K562 (cell line): ENCODE data around the gene OR2T34. TPM values are rescaled to one million over a fixed set of nuclear protein-coding genes. Genes with fewer than 3 reads are reported as not detected.

Experiments used
- CUX1 ChIP-seq: fragments of 200-800 bp; sonication (Bioruptor generic); IDR thresholded peaks from 2 replicates; pipeline ENCODE4 v1.6.1; 2016; ENCODE audit warnings: missing genetic modification characterization, missing compliant biosample characterization
- TAF9B ChIP-seq: fragments of 450-650 bp; IDR thresholded peaks from 2 replicates; pipeline ENCODE4 v1.6.1; 2018; ENCODE audit warnings: mild to moderate bottlenecking; ENCODE audit not compliant: partially characterized antibody
- ZNF41 ChIP-seq: fragments of 250-450 bp; sonication (Bioruptor Pico); conservative IDR thresholded peaks from 2 replicates; pipeline ENCODE4 v1.4.0; 2020; ENCODE audit warnings: mild to moderate bottlenecking
- polyA plus RNA-seq, 8 experiments: library from polyadenylated mRNA; depleted of rRNA in 4 of 8; stranded (reverse) in 5 of 8; unstranded in 3 of 8; fragments of >200 nt; fragmentation: Nextera tagmentation in 2 of 8; fragmentation: Illumina TruSeq in 1 of 8; extraction: Ambion mirVana in 2 of 8; extraction: Trizol in 1 of 8; gene quantifications; 2 replicates each; pipeline versions ENCODE4 v1.2.1 to v1.2.3, GENCODE V29; 2011 to 2014; ENCODE audit warnings: inconsistent platforms in 1 of 8, missing spikeins in 1 of 8
- total RNA-seq, 7 experiments: library from RNA; depleted of rRNA in 6 of 7; stranded (reverse); fragments of >200 nt in 6 of 7; fragmentation: Illumina TruSeq in 2 of 7; extraction: Trizol in 2 of 7; gene quantifications; 2 replicates each; pipeline versions ENCODE4 v1.2.1 to v1.2.3, GENCODE V29; 2011 to 2021; ENCODE audit warnings: low replicate concordance in 1 of 7
- TF ChIP-seq, protein P1 (sequence below): fragments of 450-650 bp; IDR thresholded peaks from 2 replicates; pipeline ENCODE4 v1.6.1; 2016; ENCODE audit warnings: low read depth

OR2T34 gene
- total and polyA plus RNA-seq, 9 of the 15 experiments (the other 6 are each of a cell fraction or from before 2014, with no cell fraction given) = not detected

DNA sequence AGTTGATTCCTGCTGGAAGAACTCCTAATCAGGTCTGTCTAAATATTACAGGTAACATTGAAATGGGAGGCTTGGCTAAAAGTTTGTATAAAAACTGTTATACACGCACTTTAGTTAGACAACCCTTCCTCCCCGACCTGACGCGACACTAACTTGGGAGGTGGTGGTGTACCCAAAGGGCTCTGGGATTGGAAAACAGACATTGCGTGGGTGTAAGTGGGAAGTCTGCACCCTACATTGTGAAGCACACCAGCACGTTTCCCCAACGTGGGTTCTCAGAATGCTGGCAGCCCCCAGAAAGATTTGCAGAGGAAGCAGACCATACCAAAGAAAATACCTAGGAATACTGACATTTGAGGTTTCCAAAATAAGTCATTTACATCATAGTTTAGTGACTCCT is 43.6 kb upstream of the OR2T34 start (continued):
- TF ChIP-seq, protein P1, sequence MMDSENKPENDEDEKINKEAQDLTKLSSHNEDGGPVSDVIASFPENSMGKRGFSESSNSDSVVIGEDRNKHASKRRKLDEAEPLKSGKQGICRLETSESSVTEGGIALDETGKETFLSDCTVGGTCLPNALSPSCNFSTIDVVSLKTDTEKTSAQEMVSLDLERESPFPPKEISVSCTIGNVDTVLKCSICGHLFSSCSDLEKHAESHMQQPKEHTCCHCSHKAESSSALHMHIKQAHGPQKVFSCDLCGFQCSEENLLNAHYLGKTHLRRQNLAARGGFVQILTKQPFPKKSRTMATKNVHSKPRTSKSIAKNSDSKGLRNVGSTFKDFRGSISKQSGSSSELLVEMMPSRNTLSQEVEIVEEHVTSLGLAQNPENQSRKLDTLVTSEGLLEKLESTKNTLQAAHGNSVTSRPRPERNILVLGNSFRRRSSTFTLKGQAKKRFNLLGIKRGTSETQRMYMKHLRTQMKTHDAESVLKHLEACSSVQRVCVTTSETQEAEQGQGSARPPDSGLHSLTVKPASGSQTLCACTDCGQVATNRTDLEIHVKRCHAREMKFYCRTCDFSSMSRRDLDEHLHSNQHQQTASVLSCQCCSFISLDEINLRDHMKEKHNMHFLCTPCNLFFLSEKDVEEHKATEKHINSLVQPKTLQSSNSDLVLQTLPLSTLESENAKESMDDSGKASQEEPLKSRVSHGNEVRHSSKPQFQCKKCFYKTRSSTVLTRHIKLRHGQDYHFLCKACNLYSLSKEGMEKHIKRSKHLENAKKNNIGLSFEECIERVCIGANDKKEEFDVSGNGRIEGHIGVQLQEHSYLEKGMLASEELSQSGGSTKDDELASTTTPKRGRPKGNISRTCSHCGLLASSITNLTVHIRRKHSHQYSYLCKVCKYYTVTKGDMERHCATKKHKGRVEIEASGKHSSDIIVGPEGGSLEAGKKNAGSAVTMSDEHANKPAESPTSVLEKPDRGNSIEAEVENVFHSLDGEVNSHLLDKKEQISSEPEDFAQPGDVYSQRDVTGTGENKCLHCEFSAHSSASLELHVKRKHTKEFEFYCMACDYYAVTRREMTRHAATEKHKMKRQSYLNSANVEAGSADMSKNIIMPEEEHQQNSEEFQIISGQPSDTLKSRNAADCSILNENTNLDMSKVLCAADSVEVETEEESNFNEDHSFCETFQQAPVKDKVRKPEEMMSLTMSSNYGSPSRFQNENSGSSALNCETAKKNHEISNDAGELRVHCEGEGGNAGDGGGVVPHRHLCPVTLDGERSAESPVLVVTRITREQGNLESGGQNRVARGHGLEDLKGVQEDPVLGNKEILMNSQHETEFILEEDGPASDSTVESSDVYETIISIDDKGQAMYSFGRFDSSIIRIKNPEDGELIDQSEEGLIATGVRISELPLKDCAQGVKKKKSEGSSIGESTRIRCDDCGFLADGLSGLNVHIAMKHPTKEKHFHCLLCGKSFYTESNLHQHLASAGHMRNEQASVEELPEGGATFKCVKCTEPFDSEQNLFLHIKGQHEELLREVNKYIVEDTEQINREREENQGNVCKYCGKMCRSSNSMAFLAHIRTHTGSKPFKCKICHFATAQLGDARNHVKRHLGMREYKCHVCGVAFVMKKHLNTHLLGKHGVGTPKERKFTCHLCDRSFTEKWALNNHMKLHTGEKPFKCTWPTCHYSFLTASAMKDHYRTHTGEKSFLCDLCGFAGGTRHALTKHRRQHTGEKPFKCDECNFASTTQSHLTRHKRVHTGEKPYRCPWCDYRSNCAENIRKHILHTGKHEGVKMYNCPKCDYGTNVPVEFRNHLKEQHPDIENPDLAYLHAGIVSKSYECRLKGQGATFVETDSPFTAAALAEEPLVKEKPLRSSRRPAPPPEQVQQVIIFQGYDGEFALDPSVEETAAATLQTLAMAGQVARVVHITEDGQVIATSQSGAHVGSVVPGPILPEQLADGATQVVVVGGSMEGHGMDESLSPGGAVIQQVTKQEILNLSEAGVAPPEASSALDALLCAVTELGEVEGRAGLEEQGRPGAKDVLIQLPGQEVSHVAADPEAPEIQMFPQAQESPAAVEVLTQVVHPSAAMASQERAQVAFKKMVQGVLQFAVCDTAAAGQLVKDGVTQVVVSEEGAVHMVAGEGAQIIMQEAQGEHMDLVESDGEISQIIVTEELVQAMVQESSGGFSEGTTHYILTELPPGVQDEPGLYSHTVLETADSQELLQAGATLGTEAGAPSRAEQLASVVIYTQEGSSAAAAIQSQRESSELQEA = no peak
- TF ChIP-seq ZNF41 (CRISPR knock-in tag) = no peak
- no peak for TF ChIP-seq TAF9B
- no peak for TF ChIP-seq CUX1 (CRISPR knock-in tag)
